ENCODE measurements around the gene CAMK2B.

DNA sequence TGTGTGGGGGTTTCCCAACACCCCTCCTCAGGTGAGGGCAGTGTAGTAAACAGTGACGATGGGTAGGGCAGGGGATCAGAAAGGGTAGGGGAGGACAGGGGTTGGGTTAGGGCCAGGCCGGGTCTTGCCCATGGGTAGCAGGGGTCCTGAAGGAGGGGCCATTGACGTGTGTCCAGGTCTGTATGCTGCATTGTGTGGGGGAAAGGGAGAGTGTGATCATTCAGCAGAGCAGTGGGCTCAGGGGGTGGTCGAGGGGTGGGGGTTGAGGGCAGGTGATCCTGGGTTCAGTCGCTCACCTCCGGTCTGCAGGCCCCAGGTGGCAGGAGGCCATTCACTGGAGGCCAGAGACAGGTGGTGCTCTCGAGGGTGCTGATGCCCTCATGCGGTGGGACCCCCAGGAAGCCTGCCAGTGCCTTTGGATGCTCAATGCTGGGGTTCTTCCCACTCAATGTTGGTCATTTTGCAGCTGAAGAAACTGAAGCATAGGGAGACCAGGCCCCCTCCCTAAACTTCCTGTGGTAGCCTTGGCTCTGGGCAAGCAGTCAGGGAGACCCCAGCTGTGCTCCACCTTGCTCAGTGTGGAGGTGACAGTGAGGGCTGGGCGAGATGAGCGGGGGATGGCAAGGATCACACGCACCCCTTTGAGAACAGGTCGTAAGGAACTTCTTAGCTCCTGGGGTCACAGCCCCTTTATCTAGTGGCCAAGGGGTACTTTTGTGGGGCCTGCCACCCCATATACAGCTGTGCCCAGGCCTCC, 48.8 kb upstream of the CAMK2B start:
- TF ChIP-seq, protein P1, sequence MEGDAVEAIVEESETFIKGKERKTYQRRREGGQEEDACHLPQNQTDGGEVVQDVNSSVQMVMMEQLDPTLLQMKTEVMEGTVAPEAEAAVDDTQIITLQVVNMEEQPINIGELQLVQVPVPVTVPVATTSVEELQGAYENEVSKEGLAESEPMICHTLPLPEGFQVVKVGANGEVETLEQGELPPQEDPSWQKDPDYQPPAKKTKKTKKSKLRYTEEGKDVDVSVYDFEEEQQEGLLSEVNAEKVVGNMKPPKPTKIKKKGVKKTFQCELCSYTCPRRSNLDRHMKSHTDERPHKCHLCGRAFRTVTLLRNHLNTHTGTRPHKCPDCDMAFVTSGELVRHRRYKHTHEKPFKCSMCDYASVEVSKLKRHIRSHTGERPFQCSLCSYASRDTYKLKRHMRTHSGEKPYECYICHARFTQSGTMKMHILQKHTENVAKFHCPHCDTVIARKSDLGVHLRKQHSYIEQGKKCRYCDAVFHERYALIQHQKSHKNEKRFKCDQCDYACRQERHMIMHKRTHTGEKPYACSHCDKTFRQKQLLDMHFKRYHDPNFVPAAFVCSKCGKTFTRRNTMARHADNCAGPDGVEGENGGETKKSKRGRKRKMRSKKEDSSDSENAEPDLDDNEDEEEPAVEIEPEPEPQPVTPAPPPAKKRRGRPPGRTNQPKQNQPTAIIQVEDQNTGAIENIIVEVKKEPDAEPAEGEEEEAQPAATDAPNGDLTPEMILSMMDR (IDR thresholded peaks at IDR 0.05), result no peak
- no peak for TF ChIP-seq POLR2A (IDR thresholded peaks at IDR 0.05)
